HG03460 (cell line): ENCODE results near the gene DNASE2B.
"Not testable (repeated sequence)": the region's sequence is repeated elsewhere in the genome, so short reads cannot be mapped to it uniquely, and the experiment has no call there.

Source experiments
- ATAC-seq: cut with Tn5 transposase; IDR thresholded peaks from one replicate; pipeline ENCODE4 v1.9.1; 2021; ENCODE audit not compliant: unreplicated experiment

Gene DNASE2B

DNA sequence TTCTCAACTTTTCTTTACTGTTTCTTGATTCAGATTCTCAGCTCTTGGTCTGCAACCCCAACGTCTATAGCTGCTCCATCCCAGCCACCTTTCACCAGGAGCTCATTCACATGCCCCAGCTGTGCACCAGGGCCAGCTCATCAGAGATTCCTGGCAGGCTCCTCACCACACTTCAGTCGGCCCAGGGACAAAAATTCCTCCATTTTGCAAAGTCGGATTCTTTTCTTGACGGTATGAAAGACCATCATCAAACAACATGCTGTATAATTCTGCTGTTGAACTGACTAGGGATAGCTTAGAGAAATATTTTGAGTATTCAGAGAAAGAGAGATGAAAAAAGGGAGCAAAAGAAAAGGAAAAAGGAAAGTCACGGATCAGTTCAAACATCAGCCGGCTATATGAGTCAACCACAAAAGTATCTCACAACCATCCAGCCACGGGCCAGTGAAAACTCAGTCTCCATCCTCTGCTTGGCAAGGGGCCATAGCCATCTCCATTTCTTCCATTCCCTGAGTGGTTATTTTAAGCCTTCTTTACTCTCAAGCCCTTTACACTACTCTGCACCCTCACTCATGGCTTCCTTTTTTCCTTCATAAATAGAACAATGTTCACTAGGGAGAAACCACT, 14.1 kb downstream of the DNASE2B start:
- no peak for ATAC-seq

- no peak for ATAC-seq
Measured at GRCh38 chr1:84415396-84415795, 17.1 kb downstream of the DNASE2B start.

GRCh38 chr1:84422909-84423308, 24.6 kb downstream of the DNASE2B start:
- no peak for ATAC-seq

- no peak for ATAC-seq
Measured at GRCh38 chr1:84424513-84425149, 26.3 kb downstream of the DNASE2B start.

DNA sequence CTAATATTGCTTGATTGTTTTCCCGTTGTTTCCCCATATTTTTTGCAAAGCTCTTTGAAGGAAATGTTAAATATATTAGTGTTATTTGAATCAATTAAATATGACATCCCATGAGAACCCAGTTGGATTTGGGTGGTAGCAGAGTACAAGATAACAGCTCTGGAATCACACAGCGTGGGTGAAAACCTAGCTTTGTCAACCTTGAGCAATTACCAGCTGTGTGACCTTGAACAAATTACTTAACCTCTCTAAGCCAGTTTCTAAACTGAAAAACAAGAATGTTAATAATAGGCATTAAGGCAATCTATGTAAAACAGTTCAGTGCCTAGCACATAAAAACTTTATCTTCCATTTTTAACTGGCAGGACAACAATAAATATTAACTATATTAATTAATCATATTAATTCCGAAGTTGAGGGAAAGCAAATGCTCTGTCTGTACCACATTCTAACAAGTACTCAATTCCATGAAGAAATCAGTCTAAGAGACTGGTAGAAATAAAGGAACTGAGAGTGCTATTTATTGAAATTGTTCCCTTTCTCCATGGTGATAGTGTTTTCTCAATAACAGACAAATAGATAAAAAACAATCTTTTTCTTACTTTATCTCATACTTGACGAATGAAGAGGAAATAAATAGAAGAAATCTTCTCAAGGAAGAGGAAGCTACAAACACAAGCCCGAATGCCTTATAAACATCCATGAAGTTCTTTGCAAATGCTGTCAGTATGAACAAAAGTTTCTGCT, 27.0 kb downstream of the DNASE2B start:
- no peak for ATAC-seq

- ATAC-seq = no peak
Measured at GRCh38 chr1:84426376-84426775, 28.1 kb downstream of the DNASE2B start.

DNA sequence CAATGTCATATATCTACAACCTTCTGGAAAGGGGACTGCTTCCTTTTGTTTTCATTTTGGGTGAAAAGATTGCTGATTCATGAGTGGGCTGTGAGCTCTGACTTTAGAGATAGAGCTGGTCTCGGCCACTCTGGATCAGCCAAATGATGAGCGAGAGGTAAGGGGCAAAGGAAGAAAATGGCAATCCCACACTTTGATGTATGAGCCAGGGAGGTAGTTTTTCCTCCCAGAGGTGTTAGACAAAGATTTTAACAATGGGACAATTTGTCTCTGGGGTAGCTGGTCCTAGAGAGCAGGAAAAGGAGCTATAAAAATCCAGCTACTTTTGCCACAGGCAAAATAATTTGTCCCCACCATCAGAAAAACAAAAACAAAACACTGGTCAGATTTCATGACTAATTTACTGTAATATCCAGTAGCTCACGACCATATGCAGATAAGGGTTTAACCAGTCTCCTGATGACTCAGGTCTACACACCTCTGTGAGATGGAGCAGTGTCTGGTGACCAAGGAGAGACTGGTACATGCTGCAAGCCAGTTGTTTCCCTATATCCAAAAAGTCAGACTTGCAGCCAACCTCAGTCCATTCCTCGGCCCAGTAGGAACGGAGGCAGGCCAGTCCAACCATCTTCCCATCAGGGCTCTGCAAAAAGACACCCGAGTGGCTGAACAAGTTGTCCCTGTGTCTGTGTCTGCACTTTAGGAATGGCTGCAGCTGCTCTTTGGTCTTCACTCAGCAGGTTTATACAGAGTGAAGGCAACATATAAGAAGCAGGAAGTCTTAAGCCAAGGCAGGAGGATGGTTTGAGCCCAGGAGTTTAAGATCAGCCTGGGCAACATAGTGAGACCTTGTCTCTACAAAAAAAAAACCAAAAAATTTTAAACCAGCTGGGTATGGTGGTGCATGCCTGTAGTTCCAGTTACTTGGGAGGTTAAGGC, 29.2 kb downstream of the DNASE2B start:
- no peak for ATAC-seq

DNA sequence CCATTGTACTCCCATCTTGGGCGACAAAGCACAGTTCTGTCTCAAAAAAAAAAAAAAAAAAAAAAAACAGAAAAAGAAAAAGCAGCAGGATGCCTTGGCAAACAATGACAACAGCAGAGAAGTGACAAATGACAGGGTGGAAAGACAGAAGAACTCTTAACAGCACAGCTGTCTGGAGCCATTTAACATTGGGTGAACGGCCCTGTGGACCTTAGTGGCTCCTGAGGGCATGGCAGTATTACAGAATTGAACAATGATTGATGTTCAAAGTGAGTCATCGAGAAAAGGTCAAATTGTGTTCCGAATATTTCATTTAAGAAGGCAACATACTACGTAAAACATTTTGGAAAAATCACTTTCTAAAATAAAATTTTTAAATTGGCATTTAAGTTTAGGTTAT, 30.0 kb downstream of the DNASE2B start:
- no peak for ATAC-seq

DNA sequence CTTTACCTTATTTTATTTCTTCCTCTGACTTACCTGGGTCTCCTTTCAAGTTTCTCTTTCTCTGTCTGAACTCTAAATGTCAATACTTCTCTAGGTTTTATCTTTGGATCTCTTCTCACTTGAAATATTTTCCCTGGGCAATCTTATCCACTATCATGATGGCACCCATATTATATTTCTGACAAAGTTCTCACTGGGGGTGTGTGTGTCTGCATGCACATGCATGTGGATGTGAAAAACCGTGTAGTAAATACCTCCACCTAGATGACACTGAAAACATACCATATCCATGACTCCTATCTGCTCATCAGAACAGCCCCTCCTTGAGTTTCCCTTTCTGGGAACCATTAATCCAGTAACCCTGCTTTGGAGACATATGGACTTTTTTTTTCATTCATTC, 30.9 kb downstream of the DNASE2B start:
- ATAC-seq = no peak

DNA sequence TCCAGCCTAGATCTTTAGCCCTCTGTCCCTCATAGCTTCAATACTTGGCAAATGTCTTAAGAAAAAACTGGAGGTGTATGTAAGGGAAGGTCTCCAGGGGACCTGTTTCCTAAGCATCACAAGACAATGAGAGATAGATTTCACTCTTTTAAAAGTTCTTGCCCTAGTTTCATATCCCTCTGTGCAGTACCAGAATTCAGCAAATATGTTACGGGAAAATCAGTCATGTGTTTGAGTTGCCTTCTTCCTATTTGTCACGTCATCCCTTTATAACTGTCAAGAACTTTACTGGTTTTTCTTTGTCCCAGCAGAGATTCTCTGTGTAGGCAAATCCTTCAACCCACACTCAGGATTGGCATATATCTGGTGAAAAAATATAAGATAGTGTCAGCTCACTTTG, 32.3 kb downstream of the DNASE2B start:
- ATAC-seq = no peak

- ATAC-seq = peak; percentile 41
Measured at GRCh38 chr1:84433258-84434080, 35.2 kb downstream of the DNASE2B start.

GRCh38 chr1:84434081-84434769, 35.9 kb downstream of the DNASE2B start:
- ATAC-seq = no peak

DNA sequence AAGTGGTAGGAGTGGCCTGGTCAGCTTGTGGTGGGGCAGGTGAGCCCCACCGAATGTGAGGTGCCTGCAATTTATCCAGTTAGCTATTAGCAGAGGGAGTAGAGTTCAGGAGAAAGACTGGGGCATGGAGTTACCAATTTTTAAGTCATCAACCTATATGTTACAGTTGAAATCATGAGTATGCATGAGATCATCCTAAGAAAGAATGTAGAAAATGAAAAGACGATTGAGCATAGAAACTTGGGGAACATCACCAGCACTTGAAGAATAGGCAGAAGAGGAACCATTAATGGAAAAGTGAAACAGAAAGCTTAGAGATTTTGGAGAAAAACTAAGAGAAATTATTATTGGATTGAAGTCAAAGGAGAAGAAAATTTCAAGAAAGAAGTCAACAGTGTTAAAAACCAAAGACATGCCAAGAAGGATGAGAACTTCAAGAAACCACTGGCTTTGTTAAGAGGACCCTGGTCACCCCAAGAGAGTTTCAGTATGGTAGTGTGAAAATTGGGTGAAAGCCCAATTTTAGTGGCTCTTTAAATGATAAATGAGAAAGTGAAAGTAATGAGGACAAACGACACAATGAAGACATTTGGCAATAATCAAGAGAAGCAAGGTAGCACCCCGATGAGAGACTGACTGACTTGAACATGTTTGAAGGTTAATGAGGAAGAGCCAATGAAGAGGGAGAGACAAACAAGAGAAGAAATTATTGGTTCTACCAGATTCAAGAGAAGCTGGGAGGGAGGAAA, 36.7 kb downstream of the DNASE2B start:
- no peak for ATAC-seq

- peak; percentile 50 for ATAC-seq
Measured at GRCh38 chr1:84436876-84437655, 38.8 kb downstream of the DNASE2B start.

GRCh38 chr1:84442256-84442655, 44.0 kb downstream of the DNASE2B start:
- peak; percentile 94 for ATAC-seq

- ATAC-seq = peak; percentile 18
Measured at GRCh38 chr1:84442747-84443646, 44.7 kb downstream of the DNASE2B start.

DNA sequence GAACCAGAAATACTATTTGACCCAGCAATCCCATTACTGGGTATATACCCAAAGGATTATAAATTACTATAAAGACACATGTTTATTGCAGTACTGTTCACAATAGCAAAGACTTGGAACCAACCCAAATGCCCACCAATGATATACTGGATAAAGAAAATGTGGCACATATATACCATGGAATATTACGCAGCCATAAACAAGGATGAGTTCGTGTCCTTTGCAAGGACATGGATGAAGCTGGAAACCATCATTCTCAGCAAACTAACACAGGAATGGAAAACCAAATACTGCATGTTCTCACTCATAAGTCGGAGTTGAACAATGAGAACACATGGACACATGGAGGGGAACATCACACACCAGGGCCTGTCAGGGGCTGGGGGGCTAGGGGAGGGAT, 50.4 kb downstream of the DNASE2B start:
- not testable (repeated sequence) for ATAC-seq
